Natural killer cell (primary cell): ENCODE measurements around the gene DOK6. TPM values are rescaled to one million over a fixed set of nuclear protein-coding genes. Genes with fewer than 3 reads are reported as not detected.

Source experiments
- ATAC-seq, 3 donors: fragments of 150-1000 bp in 2 of 3; fragments of 200-7000 bp in 1 of 3; cut with Tn5 transposase; 1 replicate in 1 of 3; 2 replicates in 2 of 3; pipeline ENCODE4 v1.10.0; 2021; ENCODE audit warnings: mild to moderate bottlenecking in 2 of 3, moderate library complexity in 2 of 3
- DNase-seq, 2 donors: peaks; one replicate each; pipeline versions ENCODE4 v3.0.0 to v3.0.0-alpha.2; 2013 to 2021; ENCODE audit warnings: mixed read lengths in 1 of 2
- H3K27ac ChIP-seq: one replicate; pipeline ENCODE4 v1.5.1; 2013; ENCODE audit warnings: mild to moderate bottlenecking, low read length
- H3K27me3 ChIP-seq: one replicate; pipeline ENCODE4 v1.6.1; 2013; ENCODE audit warnings: low read length; ENCODE audit not compliant: control insufficient read depth, insufficient read depth
- H3K36me3 ChIP-seq: one replicate; pipeline ENCODE4 v1.6.1; 2013; ENCODE audit warnings: low read length; ENCODE audit not compliant: control insufficient read depth, insufficient read depth
- H3K4me1 ChIP-seq: one replicate; pipeline ENCODE4 v1.6.1; 2013; ENCODE audit warnings: low read length; ENCODE audit not compliant: control insufficient read depth, insufficient read depth
- H3K4me3 ChIP-seq: one replicate; pipeline ENCODE4 v1.5.1; 2013; ENCODE audit warnings: low read length
- H3K9me3 ChIP-seq: one replicate; pipeline ENCODE4 v1.6.1; 2013; ENCODE audit warnings: low read length; ENCODE audit not compliant: control insufficient read depth, insufficient read depth
- H3K27ac Mint-ChIP-seq, 2 donors: one replicate each; pipeline ENCODE4 v1.8.0; 2022; ENCODE audit warnings: mild to moderate bottlenecking in 2 of 2, mixed read lengths in 2 of 2, moderate library complexity in 1 of 2
- H3K27me3 Mint-ChIP-seq, 2 donors: one replicate each; pipeline ENCODE4 v1.8.0; 2022; ENCODE audit warnings: low read depth in 2 of 2, mixed read lengths in 2 of 2
- H3K36me3 Mint-ChIP-seq: one replicate; pipeline ENCODE4 v1.8.0; 2022; ENCODE audit warnings: mixed read lengths
- H3K4me1 Mint-ChIP-seq, 2 donors: one replicate each; pipeline ENCODE4 v1.8.0; 2022; ENCODE audit warnings: mixed read lengths in 2 of 2
- H3K4me3 Mint-ChIP-seq: one replicate; pipeline ENCODE4 v1.8.0; 2022; ENCODE audit warnings: mild to moderate bottlenecking, moderate library complexity, mixed read lengths
- H3K9me3 Mint-ChIP-seq, 2 donors: one replicate each; pipeline ENCODE4 v1.8.0; 2022; ENCODE audit warnings: mixed read lengths in 2 of 2
- WGBS: methylation state at CpG from one replicate; pipeline ENCODE4 v1.1.7; 2013; ENCODE audit warnings: missing lambda C conversion rate; ENCODE audit not compliant: insufficient coverage; 5-methylcytosine and 5-hydroxymethylcytosine counted together
- intact Hi-C: fragments of 100-400 bp; cut with micrococcal nuclease; formaldehyde crosslinking; loops from one replicate; pipeline ENCODE4 v1.14.2; 2022
- total RNA-seq, 4 donors: library from RNA; stranded (reverse); fragments of 120-200 nt in 1 of 4; gene quantifications; one replicate each; pipeline versions ENCODE4 v1.2.3 to v1.2.4, GENCODE V29; 2013 to 2022
- TF ChIP-seq, protein P1 (sequence below): fragments of 200-600 bp; IDR thresholded peaks from one replicate; pipeline ENCODE4 v1.8.0; 2022; ENCODE audit warnings: antibody characterized with exemption

Gene DOK6
- total RNA-seq, 3 donors from 2014 or later (not counting 1 experiment from before 2014, with no cell fraction given) = 0.02 TPM; not detected in 2

DNA sequence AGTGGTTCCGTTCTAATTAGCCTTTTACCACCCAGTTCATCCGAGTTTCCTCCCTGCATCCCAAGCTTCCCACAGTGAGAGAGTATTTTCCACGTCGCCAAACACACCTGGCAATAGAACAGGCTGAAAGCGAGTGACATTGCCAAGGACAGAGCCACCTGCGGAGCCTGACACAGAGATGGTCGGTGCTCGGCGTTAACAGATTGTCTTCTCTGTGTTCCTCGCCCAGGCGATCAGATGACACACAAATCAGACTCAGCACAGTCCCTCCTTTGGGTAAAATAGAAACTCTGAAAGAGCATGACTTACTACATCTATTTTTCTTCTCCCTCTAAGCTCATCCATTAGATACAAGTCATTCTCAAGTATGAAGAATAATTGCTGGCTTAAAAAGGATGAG is 439.3 kb downstream of the DOK6 start:
- peaks cover 4% of the 10 kb centered on the region for H3K36me3 ChIP-seq
- H3K36me3 Mint-ChIP-seq = peaks cover 12% of the 10 kb centered on the region
- no peak for ATAC-seq
- no peak overlapping the region for H3K27ac Mint-ChIP-seq
- TF ChIP-seq, protein P1, sequence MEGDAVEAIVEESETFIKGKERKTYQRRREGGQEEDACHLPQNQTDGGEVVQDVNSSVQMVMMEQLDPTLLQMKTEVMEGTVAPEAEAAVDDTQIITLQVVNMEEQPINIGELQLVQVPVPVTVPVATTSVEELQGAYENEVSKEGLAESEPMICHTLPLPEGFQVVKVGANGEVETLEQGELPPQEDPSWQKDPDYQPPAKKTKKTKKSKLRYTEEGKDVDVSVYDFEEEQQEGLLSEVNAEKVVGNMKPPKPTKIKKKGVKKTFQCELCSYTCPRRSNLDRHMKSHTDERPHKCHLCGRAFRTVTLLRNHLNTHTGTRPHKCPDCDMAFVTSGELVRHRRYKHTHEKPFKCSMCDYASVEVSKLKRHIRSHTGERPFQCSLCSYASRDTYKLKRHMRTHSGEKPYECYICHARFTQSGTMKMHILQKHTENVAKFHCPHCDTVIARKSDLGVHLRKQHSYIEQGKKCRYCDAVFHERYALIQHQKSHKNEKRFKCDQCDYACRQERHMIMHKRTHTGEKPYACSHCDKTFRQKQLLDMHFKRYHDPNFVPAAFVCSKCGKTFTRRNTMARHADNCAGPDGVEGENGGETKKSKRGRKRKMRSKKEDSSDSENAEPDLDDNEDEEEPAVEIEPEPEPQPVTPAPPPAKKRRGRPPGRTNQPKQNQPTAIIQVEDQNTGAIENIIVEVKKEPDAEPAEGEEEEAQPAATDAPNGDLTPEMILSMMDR = no peak
- H3K27me3 Mint-ChIP-seq = no peaks in the 10 kb centered on the region
- peaks cover 0 to 11% of the 10 kb centered on the region in 2 donors for H3K4me1 Mint-ChIP-seq
- H3K27me3 ChIP-seq = no peaks in the 10 kb centered on the region
- H3K9me3 ChIP-seq = no peaks in the 10 kb centered on the region
- no peak overlapping the region for H3K4me3 ChIP-seq
- no peak for DNase-seq
- intact Hi-C loops = loop anchor here (10.0 kb wide), 1 partner anchor 245 kb away; no protein-coding TSS in a partner anchor
- H3K4me3 Mint-ChIP-seq = no peak overlapping the region
- 95% methylated on average over 11 of the region's 11 CpGs for WGBS
- no peak overlapping the region for H3K27ac ChIP-seq
- no peaks in the 10 kb centered on the region for H3K9me3 Mint-ChIP-seq
- H3K4me1 ChIP-seq = no peaks in the 10 kb centered on the region

DNA sequence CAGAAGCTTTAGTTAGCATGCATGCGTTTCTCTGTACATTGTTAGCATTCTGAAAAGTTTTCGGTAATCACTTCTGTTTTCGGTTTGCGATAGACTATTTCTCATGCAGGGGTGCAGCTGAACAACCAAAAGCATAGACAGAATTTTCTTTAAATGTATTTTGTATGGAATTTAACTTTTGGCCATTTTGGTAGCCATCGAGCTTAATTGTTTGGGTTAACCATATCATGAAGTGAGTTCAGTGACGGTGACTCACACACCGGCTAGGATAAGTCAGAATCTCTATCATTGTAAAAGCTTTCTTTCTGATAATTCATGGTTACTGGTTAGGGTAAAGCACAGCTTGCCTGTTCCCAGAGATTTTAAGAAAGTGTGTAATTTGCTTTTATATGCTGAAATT is 439.8 kb downstream of the DOK6 start:
- Mint-ChIP-seq H3K36me3 (peaks cover 9% of the 10 kb centered on the region), H3K27me3 (no peaks in the 10 kb centered on the region), H3K27ac (no peak overlapping the region), H3K9me3 (no peaks in the 10 kb centered on the region), H3K4me3 (no peak overlapping the region), H3K4me1 (peaks cover 0 to 11% of the 10 kb centered on the region in 2 donors)
- H3K27ac ChIP-seq = no peak overlapping the region
- no peaks in the 10 kb centered on the region for H3K27me3 ChIP-seq
- H3K36me3 ChIP-seq = peaks cover 4% of the 10 kb centered on the region
- H3K9me3 ChIP-seq = no peaks in the 10 kb centered on the region
- H3K4me3 ChIP-seq = no peak overlapping the region
- no peaks in the 10 kb centered on the region for H3K4me1 ChIP-seq
- WGBS = 97% methylated on average over 7 of the region's 7 CpGs
- intact Hi-C loops = loop anchor here (10.0 kb wide), 1 partner anchor 244 kb away; no protein-coding TSS in a partner anchor
- DNase-seq (no peak), ATAC-seq (no peak)
- TF ChIP-seq, protein P1 = no peak

DNA sequence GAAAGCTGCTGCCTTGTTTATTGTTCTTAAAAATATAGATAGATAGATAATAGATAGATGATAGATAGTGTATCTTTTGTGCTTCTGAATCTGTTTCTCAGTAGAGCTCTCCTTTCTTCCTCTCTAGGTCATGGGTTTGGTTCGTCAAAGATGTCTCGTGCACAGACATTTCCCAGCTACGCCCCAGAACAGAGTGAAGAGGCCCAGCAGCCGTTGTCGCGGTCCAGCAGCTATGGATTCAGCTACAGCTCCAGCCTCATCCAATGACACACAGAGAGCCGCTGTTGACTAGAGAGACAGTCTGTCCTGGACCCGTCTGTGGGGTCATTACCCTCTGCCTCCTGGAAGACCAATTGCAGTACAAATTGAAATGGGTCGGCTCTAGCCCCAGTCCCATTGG is 440.4 kb downstream of the DOK6 start:
- H3K4me1 Mint-ChIP-seq = peaks cover 0 to 11% of the 10 kb centered on the region in 2 donors

More for the DNA sequence above, 440.4 kb downstream of the DOK6 start:
- H3K27ac ChIP-seq = no peak overlapping the region
- H3K36me3 ChIP-seq = peaks cover under 1% of the 10 kb centered on the region
- no peak for DNase-seq
- intact Hi-C loops = loop anchor here (10.0 kb wide), 1 partner anchor 244 kb away; no protein-coding TSS in a partner anchor
- 98% methylated on average over 9 of the region's 9 CpGs for WGBS
- H3K4me3 Mint-ChIP-seq = no peak overlapping the region
- no peaks in the 10 kb centered on the region for H3K9me3 Mint-ChIP-seq
- H3K27ac Mint-ChIP-seq = no peak overlapping the region
- no peaks in the 10 kb centered on the region for H3K4me1 ChIP-seq
- no peak for ATAC-seq
- no peaks in the 10 kb centered on the region for H3K27me3 Mint-ChIP-seq
- no peaks in the 10 kb centered on the region for H3K9me3 ChIP-seq
- H3K4me3 ChIP-seq = no peak overlapping the region
- H3K27me3 ChIP-seq = no peaks in the 10 kb centered on the region
- TF ChIP-seq, protein P1 = no peak
- peaks cover 3% of the 10 kb centered on the region for H3K36me3 Mint-ChIP-seq
